ENCODE data around the gene NUP214.
"Not testable (repeated sequence)": the region's sequence is repeated elsewhere in the genome, so short reads cannot be mapped to it uniquely, and the experiment has no call there.

The NUP214 gene

DNA sequence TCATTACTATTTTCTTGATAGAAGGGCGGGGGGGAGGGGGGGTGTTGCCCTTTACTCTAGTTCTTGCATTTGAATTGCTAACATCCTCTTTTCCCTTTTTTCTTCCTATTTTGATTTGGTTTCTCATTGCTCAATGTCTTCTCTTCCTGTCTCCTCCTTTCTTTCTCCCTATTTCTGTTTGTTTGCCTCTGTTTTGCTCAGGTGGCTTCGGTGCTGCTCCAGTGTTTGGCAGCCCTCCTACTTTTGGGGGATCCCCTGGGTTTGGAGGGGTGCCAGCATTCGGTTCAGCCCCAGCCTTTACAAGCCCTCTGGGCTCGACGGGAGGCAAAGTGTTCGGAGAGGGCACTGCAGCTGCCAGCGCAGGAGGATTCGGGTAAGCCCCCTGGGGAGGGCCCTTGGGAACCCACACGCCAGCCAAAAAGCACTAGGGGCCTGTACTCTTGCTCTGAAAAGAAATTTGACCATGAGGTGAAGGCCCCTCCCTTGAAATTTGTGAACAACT lies 102.6 kb downstream of the NUP214 start:
- in situ Hi-C loops (cut with HindIII; ENCODE audit: low sequenced_read_pairs), result no loop called here

DNA sequence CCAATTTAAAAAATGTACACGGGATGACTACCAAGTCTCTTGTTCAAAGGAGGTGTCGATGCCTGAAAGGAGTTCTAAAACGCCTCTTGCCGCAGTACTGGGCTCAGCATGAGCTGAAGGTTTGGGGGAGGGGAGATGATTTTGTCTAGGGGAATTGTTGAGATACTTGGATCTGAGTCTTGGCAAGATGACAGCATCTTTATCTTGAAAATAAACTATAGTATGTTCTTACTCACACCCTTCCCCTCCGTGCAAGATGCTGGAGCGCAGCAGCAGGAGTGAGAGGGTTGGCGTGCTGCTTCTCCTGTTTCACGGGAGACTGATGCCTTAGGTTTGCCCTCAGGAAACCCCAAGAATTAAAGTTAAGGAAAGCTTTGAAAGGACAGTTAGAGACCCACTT lies 103.6 kb downstream of the NUP214 start:
- in situ Hi-C loops (cut with HindIII; ENCODE audit: low sequenced_read_pairs), result no loop called here

- in situ Hi-C loops (cut with HindIII; ENCODE audit: low sequenced_read_pairs), result no loop called here
Observed at GRCh38 chr9:131233556-131233955, 108.2 kb downstream of the NUP214 start.

DNA sequence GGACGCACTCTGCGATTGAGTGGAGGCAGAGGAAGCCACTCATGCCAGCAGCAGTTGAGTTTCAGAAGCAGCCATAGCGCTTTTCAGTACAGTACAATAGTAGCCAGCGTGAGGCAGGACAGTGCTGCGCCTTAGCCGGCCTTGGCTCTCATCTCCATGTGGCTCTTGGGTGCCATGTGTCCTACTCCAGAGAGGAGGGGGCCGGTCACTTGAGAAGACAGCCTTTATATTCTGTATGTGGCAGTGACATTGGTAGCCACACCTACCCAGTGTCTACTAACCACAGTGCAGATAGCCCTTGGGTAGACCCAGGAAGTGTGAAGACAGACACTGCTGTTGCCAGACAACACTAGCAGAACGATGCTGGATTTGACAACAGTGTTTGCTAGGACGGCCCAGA lies 108.6 kb downstream of the NUP214 start:
- in situ Hi-C loops (cut with HindIII; ENCODE audit: low sequenced_read_pairs), result no loop called here

DNA sequence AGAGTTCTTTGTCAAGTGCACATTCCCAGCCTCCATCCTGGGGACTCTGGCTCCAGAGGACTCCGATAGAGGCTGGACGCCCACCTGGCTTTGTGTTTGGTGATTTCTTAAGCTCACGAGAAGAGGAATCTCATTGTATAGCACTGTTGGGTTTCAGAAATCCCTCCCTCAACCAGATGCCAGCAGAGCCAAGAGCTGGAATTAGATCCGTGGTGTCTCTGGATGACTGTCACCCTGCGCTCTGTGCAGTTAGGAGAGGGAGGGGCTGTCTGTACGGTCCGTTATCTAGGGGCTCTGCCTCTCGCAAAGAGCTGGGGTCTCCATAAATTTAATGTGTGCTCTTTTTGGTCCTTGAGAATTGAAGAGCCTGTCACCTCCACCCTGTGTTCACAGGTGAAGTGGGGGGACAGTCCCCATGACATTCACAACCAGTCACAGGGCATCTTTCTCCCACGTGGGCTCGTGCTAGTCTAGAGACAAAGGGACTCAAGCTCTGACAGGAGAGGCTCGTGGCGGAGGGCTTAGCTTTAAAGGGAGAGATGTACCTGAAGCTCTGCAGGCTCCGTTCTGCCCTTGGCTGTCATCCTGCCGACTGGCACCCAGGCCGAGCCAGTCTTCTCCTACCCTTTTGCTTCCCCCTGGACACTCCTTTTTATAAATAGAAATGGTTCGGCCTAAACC lies 109.6 kb downstream of the NUP214 start:
- in situ Hi-C loops (cut with HindIII; ENCODE audit: low sequenced_read_pairs), result no loop called here

DNA sequence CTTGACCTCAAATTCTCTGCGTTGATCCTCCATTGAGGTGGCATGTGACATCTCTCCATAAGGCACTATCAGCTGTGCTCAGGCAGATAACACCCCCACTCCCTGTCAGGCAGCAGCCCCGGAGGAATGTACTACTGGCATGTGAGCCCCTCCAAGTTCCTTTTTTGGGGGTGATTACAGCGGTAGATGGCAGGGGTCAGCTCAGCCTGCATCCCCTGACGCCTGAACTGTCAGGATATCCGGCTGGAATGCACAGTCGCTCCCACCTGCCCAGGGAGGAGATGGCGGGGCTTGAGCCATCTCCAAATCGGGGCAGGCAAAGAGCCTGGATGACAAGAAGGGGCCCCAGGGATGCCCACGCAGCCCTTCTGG lies 110.1 kb downstream of the NUP214 start:
- in situ Hi-C loops (cut with HindIII; ENCODE audit: low sequenced_read_pairs), result no loop called here

- in situ Hi-C loops (cut with HindIII; ENCODE audit: low sequenced_read_pairs), result no loop called here
Observed at GRCh38 chr9:131236161-131236560, 110.8 kb downstream of the NUP214 start.

DNA sequence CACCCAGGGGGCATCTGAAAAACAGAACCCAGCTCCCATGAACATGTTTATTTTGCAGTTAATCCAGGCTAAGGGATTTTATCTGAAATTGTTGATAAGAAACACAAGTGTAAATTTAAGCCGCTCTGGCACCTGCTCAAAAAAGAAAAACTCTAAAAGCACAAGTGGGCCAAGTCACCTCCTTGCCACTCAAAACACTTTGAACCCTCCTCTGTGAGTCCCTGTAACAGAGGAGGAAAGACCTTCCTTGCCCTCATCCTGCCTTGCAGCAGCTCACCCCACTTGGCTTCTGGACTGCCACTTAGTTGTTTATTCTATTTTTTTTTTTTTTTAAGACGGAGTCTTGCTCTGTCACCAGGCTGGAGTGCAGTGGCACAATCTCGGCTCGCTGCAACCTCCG lies 111.4 kb downstream of the NUP214 start:
- in situ Hi-C loops (cut with HindIII; ENCODE audit: low sequenced_read_pairs), result no loop called here

GRCh38 chr9:131237291-131237690 lies 111.9 kb downstream of the NUP214 start:
- in situ Hi-C loops (cut with HindIII; ENCODE audit: low sequenced_read_pairs), result no loop called here

- in situ Hi-C loops (cut with HindIII; ENCODE audit: low sequenced_read_pairs), result no loop called here
Observed at GRCh38 chr9:131237931-131238401, 112.6 kb downstream of the NUP214 start.

DNA sequence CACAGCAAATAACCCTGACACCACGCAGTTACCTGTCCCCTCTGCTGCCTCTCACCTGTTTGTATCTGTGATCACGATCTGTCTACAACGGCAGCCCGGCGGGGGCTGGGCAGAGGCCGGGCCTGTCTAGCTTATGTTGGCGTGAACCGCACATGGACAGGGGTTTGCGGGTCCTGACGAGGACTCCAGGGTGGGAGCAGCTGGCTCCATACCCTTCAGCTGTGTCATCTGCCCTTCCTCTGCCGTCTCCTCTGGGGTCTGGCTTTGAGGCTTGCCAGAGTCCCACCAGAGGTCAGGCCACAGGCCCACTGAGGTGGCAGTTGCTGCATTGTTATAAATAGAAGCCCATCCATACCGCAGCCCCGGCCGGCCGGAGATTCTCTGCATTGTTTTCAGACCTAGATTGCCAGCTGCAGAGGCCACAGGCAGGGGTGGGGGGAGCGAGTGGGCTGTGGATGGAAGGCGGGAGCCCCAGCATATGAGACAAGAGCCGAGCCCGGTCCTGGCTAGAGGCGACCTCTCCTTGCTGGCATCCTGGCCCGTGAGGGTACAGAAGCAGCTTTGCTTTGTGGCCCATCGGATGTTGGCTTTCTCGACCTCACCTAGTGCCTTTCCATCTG lies 113.1 kb downstream of the NUP214 start:
- in situ Hi-C loops (cut with HindIII; ENCODE audit: low sequenced_read_pairs), result no loop called here

GRCh38 chr9:131239161-131239975 lies 114.0 kb downstream of the NUP214 start:
- in situ Hi-C loops (cut with HindIII; ENCODE audit: low sequenced_read_pairs), result no loop called here

- in situ Hi-C loops (cut with HindIII; ENCODE audit: low sequenced_read_pairs), result no loop called here
Observed at GRCh38 chr9:131240047-131240921, 114.9 kb downstream of the NUP214 start.

GRCh38 chr9:131244331-131244730 lies 118.9 kb downstream of the NUP214 start:
- in situ Hi-C loops (cut with HindIII; ENCODE audit: low sequenced_read_pairs), result not testable (repeated sequence)

DNA sequence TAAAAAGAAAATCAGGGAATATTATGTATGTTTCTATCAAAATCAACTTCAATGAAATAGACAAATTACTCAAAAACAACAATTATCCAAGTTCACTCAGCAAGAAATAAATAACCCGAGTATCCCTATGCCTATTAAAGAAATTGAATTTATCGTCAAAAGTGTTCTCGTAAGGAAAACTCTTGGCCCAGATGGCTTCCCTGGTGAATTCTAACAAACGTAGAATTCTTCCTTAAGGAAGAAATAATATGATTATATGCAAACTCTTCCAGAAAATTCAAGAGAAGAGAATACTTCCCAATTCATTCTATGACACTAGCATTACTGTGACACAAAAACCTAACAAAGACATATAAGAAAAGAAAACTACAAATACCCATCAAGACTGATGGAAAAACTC lies 121.2 kb downstream of the NUP214 start:
- in situ Hi-C loops (cut with HindIII; ENCODE audit: low sequenced_read_pairs), result no loop called here

DNA sequence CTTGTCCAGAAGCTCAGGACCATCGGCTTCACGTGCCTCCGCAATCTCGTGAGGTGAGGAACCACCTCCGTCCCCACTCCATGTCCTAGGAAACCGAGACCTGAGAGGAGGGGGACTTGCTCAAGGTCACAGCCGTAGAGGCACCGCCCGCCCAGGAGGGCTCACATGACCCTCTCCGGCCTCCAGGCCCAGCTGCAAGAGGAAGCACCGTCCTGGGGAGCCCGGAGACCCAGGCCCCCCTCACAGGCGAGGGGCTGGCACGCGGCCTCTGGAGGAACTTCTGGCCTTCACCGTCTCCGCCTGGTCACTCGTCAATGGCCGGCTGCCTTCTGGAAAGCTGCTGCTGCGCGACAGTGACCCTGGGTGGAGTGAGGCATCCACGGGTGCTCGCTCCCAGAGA lies 126.7 kb downstream of the NUP214 start:
- in situ Hi-C loops (cut with HindIII; ENCODE audit: low sequenced_read_pairs), result no loop called here

- in situ Hi-C loops (cut with HindIII; ENCODE audit: low sequenced_read_pairs), result no loop called here
Observed at GRCh38 chr9:131253891-131254491, 128.6 kb downstream of the NUP214 start.

- in situ Hi-C loops (cut with HindIII; ENCODE audit: low sequenced_read_pairs), result no loop called here
Observed at GRCh38 chr9:131254626-131255025, 129.2 kb downstream of the NUP214 start.

DNA sequence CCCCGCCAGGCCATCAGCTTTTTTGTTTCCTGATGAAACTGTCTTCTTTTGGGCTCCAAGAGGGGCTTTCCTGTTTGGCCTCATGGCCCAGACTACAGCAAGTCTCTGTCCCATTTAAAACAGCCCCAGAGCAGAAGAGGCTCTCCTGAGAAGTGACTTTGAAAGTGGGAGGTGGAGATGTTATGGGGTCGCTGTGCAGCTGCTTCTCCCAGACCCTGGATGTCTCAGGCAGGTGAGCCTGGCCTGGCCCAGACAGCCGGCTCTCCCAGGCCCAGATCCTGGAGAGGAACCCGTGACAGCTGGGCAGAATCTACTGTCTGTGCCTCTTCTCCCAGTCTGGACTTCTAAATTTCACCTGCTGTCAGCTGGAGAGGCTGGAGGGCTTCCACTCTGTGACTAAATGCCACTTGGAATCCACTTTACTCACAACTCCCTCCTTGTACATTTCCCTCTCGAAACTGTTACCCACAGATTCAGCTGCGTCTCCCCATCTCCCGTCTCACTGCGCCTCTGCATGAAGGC lies 130.4 kb downstream of the NUP214 start:
- in situ Hi-C loops (cut with HindIII; ENCODE audit: low sequenced_read_pairs), result no loop called here

Measured in DLD1 (cell line).